ENCODE results near the gene GMEB2.
"Not testable (repeated sequence)": the region's sequence is repeated elsewhere in the genome, so short reads cannot be mapped to it uniquely, and the experiment has no call there.

GMEB2 gene, protein sequence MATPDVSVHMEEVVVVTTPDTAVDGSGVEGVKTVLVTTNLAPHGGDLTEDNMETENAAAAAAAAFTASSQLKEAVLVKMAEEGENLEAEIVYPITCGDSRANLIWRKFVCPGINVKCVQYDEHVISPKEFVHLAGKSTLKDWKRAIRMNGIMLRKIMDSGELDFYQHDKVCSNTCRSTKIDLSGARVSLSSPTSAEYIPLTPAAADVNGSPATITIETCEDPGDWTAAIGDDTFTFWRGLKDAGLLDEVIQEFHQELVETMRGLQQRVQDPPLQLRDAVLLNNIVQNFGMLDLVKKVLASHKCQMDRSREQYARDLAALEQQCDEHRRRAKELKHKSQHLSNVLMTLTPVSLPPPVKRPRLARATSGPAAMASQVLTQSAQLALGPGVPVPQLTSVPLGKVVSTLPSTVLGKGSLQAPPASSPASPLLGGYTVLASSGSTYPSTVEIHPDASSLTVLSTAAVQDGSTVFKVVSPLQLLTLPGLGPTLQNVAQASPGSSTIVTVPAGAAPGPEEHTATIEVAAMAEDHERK

DNA sequence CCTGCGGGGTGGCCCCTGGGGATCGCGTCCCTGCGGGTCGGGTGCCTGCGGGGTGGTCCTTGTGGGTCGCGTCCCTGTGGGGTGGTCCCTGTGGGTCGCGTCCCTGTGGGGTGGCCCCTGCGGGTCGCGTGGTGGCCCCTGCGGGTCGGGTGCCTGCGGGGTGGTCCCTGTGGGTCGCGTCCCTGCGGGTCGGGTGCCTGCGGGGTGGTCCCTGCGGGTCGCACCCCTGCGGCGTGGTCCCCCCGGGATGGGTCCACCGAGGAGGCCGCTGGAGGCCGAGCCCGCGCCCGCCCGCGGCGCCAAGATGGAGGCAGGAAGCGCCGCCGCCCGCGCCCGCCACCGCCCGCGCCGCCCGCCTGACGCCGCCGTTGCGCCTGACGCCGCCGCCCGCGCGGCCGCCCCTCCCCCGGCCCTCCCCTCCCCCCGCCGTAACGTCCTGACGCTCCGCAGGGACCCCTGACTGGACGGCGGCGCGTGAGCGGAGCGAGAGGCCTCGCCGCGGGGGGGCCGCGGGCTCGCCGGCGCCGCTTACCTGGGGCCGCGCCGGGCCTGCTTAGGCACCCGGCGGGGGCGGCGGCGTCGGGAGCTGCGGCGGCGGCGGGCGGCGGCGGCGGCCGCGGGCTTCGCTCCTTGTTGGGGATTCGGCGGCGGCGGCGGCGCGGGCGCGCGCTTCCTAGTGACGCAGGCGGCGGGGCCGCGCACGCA, at the start of gene GMEB2:
TSS of gene GMEB2 (minus strand) at position 678 of the 705 bp plus-strand sequence. CDS start 7,704 bp downstream, outside the sequence.
- DNase-seq (ENCODE audit: low read depth): no peak

DNA sequence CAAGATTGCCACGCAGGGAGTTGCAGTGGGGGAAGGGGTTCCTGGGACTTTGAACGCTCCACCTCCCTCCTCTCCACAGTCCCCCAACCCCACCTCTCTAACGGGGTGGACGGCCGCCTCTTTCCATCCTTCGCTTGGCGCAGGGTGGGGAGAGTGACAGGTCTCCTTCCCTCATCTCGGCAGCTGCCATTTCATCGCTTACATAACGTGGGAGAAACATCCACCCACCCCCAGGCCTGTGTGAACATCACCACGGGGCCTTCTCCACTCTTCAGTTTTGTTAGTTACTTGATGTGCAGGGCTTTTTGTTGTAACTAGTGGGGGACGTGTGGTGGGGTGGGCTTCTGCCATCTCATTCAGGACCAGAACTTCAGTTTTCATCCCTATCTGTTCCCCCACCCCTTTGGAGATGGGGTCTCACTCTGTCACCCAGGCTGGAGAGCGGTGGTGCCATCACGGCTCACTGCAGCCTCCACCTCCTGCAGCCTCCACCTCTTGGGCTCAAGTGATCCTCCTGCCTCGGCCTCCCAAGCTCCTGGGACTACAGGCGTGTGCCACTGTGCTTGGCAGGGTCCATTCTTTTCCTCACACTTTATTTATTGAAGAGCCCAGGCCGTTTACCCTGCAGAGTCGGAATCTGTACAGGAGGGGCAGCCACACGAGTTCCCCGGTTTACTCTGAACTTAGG, 48.9 kb upstream of the GMEB2 start:
- DNase-seq (ENCODE audit: low read depth): no peak

DNA sequence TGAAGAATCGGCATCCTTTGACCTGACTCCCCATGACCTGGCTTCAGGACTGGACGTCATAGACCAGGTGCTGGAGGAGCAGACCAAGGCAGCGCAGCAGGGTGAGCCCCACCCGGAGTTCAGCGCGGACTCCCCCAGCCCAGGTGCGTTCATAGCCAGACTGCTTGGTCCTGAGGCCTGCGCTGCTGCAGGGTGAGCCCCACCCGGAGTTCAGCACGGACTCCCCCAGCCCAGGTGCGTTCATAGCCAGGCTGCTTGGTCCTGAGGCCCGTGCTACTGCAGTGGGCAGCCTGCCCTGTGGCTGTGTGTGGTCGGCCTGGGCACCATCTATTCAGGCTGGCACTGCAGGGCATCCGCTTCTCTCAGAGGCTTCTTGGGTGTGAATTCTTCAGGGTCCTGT, 47.0 kb upstream of the GMEB2 start:
- DNase-seq (ENCODE audit: low read depth): no peak

DNA sequence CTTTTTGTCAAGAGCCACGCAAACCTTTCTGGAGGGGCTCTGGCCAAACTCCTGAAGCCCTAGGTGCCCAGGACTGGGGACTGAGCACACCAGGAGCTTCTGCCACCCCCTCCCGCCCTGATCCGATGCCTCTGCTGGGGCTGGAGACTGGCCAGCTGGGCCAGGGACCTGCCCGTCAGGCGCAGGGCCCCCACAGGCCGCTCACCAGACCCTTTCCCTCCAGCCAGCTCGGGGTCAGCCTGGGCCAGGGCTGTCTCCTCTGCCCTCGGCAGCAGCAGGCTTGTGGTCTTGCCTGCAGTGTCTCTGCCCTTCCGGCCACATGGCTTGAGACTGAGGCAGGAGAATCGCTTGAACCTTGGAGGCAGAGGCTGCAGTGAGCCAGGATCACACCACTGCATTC, 45.8 kb upstream of the GMEB2 start:
- DNase-seq (ENCODE audit: low read depth): no peak

DNA sequence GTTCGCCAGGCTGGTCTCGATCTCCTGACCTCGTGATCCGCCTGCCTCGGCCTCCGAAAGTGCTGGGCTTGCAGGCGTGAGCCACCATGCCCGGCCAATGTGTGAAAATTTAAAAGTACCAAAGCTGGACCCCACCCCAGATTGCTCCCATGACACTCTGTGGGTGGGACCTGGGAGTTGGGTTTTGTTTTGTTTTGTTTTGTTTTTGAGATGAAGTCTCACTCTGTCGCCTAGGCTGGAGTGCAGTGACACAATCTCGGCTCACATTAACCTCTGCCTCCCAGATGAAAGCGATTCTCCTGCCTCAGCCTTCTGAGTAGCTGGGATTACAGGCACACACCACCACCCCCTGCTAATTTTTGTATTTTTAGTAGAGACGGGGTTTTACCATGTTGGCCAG, 44.8 kb upstream of the GMEB2 start:
- not testable (repeated sequence) for DNase-seq (ENCODE audit: low read depth)

DNA sequence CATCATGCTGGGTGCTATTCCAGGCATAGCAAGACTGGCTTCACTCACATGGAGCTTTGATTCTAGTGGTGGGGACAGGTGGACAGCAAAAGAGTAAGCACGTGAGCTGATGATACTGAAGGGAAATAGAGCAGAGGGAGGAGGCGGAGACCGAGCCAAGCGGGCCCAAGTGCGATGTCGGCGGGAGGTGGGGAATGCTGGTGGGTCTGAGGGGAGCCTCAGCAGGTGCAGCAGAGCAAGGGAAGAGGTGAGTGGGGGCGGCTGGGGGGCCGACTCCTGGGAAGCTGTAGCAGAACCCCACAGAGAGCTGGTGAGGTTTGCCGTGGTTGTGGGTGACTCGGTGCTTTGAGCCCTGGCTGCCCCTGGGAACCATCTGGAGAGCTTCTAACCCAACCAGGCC, 41.5 kb upstream of the GMEB2 start:
- DNase-seq (ENCODE audit: low read depth): no peak

DNA sequence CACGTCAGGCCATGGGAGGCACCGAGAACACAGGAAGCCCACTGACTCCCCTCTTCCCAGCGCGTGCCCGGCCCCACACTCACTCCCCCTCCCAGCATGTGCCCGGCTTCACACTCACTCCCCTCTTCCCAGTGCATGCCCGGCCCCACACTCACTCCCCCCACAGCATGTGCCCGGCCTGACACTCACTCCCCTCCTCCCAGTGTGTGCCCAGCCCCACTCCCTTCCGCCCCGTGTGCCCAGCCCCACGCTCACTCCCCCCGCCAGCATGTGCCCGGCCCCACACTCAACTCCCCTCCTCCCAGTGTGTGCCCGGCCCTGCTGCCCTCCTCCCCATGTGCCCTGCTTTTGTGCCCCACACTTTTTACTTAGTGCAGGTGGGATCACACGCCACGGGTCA, 41.0 kb upstream of the GMEB2 start:
- DNase-seq (ENCODE audit: low read depth): no peak

DNA sequence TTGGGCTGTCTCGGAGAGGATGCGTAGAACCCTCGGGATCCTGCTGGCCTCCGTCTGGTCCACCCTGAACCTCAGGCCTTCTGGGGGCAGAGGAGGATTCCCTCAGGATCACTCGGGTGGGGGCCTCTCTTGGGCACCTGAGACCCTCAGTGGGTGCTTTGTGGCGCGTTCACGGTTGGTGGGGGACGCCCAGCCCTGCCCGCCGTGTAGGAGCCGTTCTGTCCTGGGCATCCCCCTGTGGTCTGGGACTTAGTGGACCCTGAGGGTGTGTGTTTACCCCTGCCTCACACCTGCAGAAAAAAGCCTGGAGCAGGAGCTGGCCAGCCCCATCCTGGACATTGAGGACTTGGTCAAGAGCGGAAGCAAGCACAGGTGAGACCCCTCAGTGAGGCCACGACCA, 38.8 kb upstream of the GMEB2 start:
- DNase-seq (ENCODE audit: low read depth): no peak

DNA sequence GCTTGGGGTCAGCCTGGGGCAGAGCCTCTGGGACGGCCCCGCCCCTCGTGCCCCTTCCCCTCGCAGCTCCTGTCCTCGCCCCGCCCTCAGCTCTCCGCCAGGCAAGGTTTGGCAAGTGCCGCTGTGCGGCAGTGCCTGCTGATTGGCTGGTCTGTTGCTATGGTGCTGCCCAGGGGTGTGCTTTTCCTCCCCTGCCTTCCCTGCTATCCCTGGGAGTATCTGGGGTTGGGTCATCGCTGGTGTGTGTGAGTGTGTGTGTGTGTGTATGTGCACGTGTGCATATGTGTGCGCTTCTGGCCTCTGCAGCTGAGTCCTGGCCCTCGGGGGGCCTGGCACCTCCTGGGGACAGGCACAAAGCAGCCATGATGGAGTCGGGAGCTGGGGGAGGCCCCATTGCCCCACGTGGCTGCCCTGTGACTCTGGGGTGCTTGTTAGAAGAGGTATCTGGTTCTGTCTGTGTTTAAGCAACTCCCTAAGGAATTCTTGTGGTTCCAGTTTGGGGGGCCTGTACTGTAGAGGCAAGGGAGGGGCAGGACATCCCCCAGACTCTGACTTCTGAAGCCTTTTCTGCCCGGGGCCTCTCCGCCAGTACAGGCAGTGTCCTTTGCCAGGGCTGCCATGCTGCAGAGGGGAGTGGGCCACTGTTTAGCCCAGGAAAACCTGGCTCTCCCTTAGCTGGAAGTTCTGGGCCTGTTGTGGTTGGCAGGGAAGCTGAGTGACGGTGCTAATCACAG, 38.1 kb upstream of the GMEB2 start:
- no peak for DNase-seq (ENCODE audit: low read depth)

DNA sequence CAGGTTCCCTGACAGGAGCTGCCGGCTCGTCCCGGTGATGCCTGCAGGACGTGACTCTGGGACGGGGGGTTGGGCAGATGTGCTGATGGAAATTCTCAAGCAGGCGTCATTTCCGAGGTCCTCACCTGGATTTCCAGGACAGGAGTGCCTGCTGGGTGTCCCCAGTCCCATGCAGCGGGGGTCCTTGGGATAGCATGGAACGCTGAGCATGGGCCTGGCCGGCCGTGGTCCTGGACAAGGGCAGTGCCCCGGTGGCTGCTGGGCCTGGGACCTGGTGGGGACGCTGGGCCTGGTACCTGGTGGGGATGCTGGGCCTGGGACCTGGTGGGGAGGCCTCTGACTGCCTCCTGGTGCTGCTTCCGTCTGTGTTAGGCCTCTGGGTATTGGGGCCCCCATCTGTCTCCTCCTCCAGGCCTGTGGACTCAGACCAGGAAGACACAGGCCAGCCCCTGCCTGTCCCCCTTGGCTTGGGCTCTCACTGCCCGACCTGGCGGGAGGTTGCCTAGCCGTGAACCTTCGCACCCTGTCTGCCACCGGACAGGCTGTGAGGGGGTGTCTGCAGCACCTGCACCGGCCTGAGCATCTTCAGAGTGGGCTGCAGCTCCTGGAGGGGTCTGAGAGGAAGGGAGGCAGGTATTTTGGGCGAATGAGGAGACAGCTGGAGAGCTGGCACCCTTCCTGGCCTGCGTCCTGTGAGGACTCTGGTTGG, 37.4 kb upstream of the GMEB2 start:
- no peak for DNase-seq (ENCODE audit: low read depth)

DNA sequence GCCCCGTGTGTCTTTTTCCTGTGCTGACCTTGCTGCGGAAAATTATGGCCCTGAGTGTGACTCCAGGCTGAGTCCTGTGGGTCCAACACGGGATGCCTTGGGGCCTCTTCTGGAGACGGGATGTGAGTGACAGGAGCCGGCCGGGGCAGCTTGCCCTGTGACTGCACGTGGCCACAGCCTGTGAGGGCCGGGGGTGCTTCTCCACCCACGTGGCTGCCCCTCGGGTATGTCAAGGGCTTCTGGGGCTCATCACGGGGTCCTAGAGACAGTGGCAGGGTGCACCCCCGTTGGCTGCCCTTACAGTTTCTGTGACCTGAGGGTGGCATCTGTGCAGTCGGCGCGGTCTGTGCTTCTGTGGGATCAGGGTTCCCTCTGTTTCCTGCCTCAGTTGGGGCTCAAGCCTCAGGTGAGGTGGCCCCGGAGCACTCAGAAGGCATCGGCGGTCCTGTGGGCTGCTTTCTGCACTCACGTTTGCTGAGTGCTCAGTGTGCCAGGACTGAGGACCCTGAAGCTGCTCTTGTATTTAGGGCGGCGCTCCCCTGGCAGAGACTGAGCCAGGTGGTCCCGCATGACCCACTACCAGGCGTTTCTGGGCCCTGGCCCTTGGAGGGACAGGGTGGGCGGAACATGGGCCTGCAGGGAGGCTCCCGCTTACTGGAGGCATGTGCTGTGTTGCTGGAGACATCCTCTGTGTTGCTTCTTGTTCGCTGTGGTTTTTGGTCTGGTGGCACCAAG, 36.6 kb upstream of the GMEB2 start:
- no peak for DNase-seq (ENCODE audit: low read depth)

DNA sequence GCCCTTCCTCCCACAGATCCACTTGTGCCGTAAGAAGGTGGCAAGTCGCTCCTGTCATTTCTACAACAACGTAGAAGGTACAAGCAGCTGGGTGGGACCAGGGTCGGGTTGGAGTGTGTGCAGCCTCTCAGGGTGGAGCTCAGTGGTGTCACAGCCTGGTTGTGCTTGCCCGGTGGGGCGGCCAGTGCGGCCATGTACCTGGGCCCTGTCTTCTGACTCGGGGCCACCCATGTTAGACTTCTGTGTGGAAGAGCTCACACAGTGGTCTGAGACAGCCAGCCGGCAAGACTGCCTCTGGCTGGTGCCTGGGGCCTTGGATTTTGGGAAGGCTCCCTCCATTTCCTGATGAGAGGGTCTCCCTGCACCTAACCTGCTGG, 35.9 kb upstream of the GMEB2 start:
- no peak for DNase-seq (ENCODE audit: low read depth)

DNA sequence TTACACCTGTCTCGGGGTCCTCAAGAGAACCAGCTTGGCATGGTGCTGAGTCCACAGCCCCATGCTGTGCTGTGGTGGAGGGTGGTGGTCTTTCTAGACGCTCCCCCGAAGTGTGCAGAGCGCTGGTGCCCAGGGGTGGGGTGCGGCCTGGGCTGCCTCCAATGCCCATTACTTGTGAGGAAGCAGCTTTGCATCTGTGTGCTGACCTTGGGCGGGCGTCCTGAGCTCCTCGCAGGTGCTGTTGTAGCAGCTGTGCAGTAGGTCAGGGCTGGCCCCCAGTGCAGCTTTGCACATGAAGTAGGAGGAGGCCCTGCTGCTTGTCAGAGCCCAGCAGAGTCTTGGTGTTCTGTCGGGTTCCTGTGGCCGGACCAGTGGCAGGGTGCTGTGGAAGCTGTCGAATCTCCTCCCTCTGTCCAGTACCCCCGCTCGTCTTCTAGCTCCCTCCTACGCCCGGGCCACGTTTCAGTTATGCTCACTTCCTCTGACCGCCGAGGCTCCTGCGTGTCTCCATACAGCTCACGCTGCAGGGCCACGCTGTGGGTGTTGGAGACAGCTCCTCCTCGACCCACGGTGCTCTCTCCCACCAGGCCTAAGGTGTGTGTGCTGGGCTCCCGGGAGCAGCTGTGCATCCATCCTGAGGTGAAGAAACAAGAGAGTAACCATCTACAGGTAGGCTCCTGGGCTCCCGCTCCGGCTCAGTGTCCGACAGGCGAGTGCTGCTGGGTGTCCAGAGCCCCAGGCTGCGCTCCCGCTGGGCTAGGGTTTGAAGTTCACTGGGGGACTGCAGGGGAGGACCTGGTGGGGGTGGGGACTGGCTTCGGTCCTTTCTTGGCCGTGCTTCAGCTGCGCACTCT, 35.3 kb upstream of the GMEB2 start:
- DNase-seq (ENCODE audit: low read depth): no peak

DNA sequence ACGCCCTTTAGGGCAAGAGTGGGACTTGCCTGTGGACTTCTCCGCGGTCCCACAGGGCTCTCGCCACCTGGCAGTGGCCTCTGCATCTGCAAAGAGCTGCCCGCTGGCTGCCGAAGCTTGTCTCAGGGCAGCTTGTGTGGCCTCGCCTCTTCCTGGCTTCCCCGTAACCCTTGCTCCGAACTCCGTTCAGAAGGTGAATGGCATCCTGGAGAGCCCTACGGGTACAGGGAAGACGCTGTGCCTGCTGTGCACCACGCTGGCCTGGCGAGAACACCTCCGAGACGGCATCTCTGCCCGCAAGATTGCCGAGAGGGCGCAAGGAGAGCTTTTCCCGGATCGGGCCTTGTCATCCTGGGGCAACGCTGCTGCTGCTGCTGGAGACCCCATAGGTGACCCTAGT, 34.2 kb upstream of the GMEB2 start:
- no peak for DNase-seq (ENCODE audit: low read depth)

DNA sequence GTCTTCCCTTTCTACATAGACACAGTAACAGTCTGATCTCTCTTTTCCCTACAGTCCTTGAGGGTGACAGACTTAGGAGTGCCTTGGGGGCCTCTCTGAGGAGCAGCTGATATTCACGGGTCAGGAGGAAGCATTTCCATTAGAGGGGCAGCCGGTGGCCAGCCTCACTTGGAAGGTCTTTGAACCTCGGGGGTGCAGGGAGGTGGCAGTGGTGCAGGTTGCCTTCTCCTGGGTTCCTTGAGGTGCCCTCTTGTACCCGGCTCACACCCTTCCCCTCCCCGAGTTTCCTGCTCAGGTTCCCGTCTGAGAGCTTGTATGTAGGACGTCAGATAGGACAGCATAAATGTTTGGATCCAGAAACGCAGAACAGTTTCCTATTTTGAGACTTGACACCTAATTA, 33.7 kb upstream of the GMEB2 start:
- no peak for DNase-seq (ENCODE audit: low read depth)

DNA sequence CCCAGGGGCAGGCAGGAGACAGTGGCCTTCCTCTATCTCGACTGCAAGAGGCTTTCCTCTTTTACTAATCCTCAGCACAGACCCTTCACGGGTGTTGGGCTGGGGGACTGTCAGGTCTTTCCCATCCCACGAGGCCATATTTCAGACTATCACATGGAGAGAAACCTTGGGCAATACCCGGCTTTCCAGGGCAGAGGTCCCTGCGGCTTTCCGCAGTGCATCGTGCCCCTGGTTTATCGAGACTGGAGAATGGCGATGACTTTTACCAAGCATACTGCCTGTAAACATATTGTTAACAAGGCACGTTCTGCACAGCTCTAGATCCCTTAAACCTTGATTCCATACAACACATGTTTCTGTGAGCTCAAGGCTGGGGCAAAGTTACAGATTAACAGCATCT, 33.3 kb upstream of the GMEB2 start:
- DNase-seq (ENCODE audit: low read depth): not testable (repeated sequence)

DNA sequence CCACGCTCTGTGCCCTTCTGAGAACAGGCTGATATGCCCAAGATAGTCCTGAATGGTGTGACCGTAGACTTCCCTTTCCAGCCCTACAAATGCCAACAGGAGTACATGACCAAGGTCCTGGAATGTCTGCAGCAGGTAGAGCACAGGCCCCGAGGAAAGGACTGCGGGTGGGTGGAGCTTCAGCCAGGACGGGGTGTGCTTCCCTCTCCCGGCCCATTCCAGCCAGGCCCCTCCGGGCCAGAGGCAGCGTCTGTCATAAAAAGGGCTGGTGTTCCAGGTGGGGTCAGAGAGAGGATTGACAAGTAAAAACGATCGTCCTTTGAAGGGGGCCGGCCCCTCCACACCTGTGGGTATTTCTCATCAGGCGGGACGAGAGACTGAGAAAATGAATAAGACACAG, 32.5 kb upstream of the GMEB2 start:
- no peak for DNase-seq (ENCODE audit: low read depth)

DNA sequence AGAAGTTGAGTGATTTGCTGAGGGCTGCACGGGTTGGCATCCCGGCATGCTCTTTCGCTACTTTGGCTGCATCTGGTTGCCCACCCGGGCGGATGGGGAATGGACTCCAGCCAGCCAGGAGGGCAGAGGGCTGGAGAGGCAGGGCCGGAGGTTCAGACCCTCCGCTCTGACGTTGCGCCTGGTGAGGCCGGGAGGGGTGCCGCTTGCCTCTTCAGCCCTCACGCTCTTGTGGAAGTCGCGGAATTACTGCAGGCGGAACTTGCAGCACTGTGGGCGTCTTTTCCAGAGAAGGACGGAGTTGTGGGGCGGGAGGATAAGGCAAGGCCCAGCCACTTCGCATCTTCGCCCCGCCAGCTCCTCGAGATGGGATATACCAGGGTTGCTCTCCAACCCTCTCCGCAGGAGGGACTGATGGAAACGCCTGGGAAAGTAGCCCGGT, 31.9 kb upstream of the GMEB2 start:
- DNase-seq (ENCODE audit: low read depth): no peak

DNA sequence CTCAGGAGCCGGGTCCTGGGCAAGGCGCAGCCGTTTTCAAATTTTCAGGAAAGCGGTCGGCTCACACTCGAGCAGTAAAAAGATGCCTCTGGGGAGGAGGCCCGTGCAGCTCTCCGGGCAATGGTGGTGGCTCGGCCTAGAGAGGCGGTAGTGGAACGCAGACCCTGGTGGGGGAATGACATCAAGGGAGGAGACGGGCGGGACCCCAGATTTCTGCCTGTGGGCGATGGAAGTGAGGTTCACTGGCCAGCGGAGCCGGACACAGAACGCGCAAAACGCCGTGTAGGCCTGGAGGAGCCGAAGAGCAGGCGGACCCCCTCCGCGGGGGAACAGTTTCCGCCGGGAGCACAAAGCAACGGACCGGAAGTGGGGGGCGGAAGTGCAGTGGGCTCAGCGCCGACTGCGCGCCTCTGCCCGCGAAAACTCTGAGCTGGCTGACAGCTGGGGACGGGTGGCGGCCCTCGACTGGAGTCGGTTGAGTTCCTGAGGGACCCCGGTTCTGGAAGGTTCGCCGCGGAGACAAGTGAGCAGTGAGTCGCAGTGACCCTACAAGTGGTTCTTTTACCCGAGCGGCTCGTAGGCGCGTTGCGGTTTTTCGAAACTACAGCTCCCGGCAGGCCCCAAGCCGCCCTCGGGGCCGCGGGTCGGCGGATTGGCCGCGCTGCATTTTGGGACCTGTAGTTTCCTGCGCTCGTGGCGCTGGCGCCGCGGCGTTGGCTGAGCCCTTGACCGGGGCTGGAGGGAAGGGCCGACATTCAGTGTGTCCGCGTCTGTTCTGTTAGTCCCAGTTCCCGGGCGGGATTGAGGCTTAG, 31.2 kb upstream of the GMEB2 start, which contains the start of gene RTEL1:
TSS of gene RTEL1 (plus strand) at position 376 of the 812 bp plus-strand sequence. CDS start 1,091 bp downstream, outside the sequence.
- peak; percentile 81 for DNase-seq (ENCODE audit: low read depth)
